ENCODE data around the gene B3GNT2. TPM values are rescaled to one million over a fixed set of nuclear protein-coding genes. Genes with fewer than 3 reads are reported as not detected.
"Not testable (repeated sequence)": the region's sequence is repeated elsewhere in the genome, so short reads cannot be mapped to it uniquely, and the experiment has no call there.

Gene B3GNT2
- total and polyA plus RNA-seq, 9 of the 15 experiments (the other 6 are each of a cell fraction or from before 2014, with no cell fraction given) = 6.0 to 38.9 (median 25.0) TPM

DNA sequence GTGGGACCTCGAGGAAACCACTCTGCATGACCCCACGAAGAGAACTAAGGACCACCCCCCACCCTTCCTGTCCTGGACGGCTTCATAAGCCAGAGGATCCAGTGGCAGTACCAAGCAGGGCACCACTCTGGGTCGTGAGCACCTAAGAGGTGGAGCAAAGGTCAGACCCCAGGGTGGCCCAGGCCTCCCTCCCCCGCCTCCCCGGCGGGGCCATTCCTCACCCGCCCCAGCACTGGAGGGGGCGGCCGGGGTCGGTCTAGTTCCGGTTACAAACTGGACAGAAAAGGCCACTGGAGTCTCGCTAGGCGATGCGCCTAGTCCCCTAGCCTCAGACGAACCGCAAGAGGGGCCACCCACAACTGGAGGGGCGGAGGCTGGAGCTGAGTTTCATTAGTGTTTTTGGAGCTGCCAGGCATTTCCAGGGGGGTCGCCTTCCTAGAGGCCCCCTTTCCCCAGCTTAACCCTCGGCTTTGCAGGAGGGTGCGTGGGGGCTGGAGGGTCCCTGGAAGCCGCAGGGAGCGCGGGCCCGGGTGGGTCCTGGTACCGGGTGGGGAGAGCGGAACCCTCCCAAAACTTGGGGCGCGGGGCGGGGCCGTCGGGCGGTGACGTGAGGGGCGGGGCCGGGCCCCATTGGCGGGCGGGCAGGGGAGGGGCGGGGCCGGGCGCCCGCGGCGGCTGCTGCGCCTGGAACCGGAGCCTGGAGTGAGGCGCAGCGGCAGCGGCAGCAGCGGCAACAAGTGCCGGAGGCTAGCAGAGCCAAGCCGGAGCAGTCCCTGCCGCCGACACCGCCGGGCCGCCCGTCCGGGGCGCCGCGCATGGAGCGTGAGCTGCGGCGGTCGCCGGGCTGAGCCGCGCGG lies at the start of gene B3GNT2 (continued):
- no peak for TF ChIP-seq ZBTB9 (CRISPR knock-in tag; IDR thresholded peaks at IDR 0.05)
- no peak for TF ChIP-seq MEF2D (tag; conservative IDR thresholded peaks at IDR 0.05; ENCODE audit: low read depth)
- TF ChIP-seq, protein P1, sequence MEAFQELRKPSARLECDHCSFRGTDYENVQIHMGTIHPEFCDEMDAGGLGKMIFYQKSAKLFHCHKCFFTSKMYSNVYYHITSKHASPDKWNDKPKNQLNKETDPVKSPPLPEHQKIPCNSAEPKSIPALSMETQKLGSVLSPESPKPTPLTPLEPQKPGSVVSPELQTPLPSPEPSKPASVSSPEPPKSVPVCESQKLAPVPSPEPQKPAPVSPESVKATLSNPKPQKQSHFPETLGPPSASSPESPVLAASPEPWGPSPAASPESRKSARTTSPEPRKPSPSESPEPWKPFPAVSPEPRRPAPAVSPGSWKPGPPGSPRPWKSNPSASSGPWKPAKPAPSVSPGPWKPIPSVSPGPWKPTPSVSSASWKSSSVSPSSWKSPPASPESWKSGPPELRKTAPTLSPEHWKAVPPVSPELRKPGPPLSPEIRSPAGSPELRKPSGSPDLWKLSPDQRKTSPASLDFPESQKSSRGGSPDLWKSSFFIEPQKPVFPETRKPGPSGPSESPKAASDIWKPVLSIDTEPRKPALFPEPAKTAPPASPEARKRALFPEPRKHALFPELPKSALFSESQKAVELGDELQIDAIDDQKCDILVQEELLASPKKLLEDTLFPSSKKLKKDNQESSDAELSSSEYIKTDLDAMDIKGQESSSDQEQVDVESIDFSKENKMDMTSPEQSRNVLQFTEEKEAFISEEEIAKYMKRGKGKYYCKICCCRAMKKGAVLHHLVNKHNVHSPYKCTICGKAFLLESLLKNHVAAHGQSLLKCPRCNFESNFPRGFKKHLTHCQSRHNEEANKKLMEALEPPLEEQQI (IDR thresholded peaks at IDR 0.05) = no peak
- TF ChIP-seq FOXO4 (CRISPR knock-in tag; IDR thresholded peaks at IDR 0.05) = no peak
- no peak for TF ChIP-seq MTA2 (IDR thresholded peaks at IDR 0.05; ENCODE audit: low read depth)
- peak; percentile 24; the same call in 1 of the 2 replicates for TF ChIP-seq ESRRA (IDR thresholded peaks at IDR 0.05; ENCODE audit: borderline replicate concordance, low read depth)
- no peak for TF ChIP-seq POU5F1 (IDR thresholded peaks at IDR 0.05; ENCODE audit: borderline replicate concordance, low read depth, low read length, partially characterized antibody)
- TF ChIP-seq RBFOX2 (IDR thresholded peaks at IDR 0.05; ENCODE audit: low read depth, low read length) = peak; percentile 83
- TF ChIP-seq KLF13 (tag; IDR thresholded peaks at IDR 0.05; ENCODE audit: borderline replicate concordance, low read depth) = peak; percentile 34; the same call in 1 of the 2 replicates
- peak; percentile 63 to 82 for TF ChIP-seq NONO (IDR thresholded peaks at IDR 0.05; ENCODE audit: low read depth in 2 of 2, low read length in 1 of 2)
- TF ChIP-seq, protein P2, sequence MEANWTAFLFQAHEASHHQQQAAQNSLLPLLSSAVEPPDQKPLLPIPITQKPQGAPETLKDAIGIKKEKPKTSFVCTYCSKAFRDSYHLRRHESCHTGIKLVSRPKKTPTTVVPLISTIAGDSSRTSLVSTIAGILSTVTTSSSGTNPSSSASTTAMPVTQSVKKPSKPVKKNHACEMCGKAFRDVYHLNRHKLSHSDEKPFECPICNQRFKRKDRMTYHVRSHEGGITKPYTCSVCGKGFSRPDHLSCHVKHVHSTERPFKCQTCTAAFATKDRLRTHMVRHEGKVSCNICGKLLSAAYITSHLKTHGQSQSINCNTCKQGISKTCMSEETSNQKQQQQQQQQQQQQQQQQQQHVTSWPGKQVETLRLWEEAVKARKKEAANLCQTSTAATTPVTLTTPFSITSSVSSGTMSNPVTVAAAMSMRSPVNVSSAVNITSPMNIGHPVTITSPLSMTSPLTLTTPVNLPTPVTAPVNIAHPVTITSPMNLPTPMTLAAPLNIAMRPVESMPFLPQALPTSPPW (CRISPR knock-in tag; IDR thresholded peaks at IDR 0.05) = peak; percentile 80

- H4K20me1 ChIP-seq (replicated peaks; ENCODE audit: control insufficient read depth, insufficient read depth, low read length); DNase-seq (ENCODE audit: extremely low read depth in 1 of 4, low spot score in 3 of 4); BruUV-seq (replicated peaks); H3K9me3 ChIP-seq (replicated peaks; ENCODE audit: control insufficient read depth, insufficient read depth, low read depth, low read length); H3K4me1 ChIP-seq (replicated peaks in 1 of 2; ENCODE audit: control insufficient read depth in 2 of 2, insufficient read depth in 2 of 2, low read length in 2 of 2); POLR2A ChIA-PET; FAIRE-seq; CTCF ChIA-PET (ENCODE audit: low intra/inter-chr PET ratio); in situ Hi-C loops (cut with MboI); ATAC-seq; H3K9me1 ChIP-seq (ENCODE audit: control insufficient read depth, insufficient read depth, low read length); H3K27me3 ChIP-seq (ENCODE audit: control insufficient read depth in 2 of 2, insufficient read depth in 2 of 2, low read length in 2 of 2); H3K4me3 ChIP-seq; H3K79me2 ChIP-seq (ENCODE audit: control insufficient read depth, insufficient read depth, low read length); H2AFZ ChIP-seq (ENCODE audit: low read depth, low read length); H3K9ac ChIP-seq (ENCODE audit: insufficient read depth in 1 of 2, low read depth in 2 of 2, low read length in 2 of 2); H3K27ac ChIP-seq (ENCODE audit: extremely low read depth, low read depth, low read length); H3K4me2 ChIP-seq (ENCODE audit: insufficient read depth, low read length); H3K36me3 ChIP-seq (ENCODE audit: control insufficient read depth, insufficient read depth, low read length): not testable (repeated sequence)
- 71% methylated on average over 6 of the region's 7 CpGs for WGBS (ENCODE audit: insufficient coverage, low coverage, missing lambda C conversion rate)
- intact Hi-C loops (cut with micrococcal nuclease) = loop anchor here (5.0 kb wide), 1 partner anchor 151 kb away; no protein-coding TSS in a partner anchor
Measured at GRCh38 chr2:62146790-62147189, 49.1 kb upstream of the B3GNT2 start.

All from K562 (cell line).